IPS-20b (cell line): ENCODE results near the gene WRNIP1.
A peak's percentile ranks its signal among the peaks of the same experiment; 100 is the strongest.

Experiments
- H3K27ac ChIP-seq: one replicate; pipeline ENCODE4 v1.5.1; 2013; ENCODE audit warnings: low read length
- H3K27me3 ChIP-seq: 2 replicates; pipeline ENCODE4 v1.6.1; 2013; ENCODE audit warnings: mild to moderate bottlenecking, low read length, inconsistent platforms; ENCODE audit not compliant: insufficient read depth
- H3K36me3 ChIP-seq: 2 replicates; pipeline ENCODE4 v1.6.1; 2013; ENCODE audit warnings: low read depth, mild to moderate bottlenecking, inconsistent platforms, low read length, moderate library complexity; ENCODE audit not compliant: insufficient read depth
- H3K4me1 ChIP-seq: 2 replicates; pipeline ENCODE4 v1.6.1; 2013; ENCODE audit warnings: mild to moderate bottlenecking, control low read depth, inconsistent platforms, low read length, moderate library complexity; ENCODE audit not compliant: insufficient read depth
- H3K4me3 ChIP-seq: 2 replicates; pipeline ENCODE4 v1.5.1; 2013; ENCODE audit warnings: mild to moderate bottlenecking, low read length, inconsistent platforms
- H3K9ac ChIP-seq: 2 replicates; pipeline ENCODE4 v1.6.1; 2013; ENCODE audit warnings: low read depth, mild to moderate bottlenecking, inconsistent platforms, low read length, moderate library complexity
- H3K9me3 ChIP-seq: 2 replicates; pipeline ENCODE4 v1.6.1; 2013; ENCODE audit warnings: mild to moderate bottlenecking, low read depth, low read length, inconsistent platforms; ENCODE audit not compliant: insufficient read depth

WRNIP1 gene

DNA sequence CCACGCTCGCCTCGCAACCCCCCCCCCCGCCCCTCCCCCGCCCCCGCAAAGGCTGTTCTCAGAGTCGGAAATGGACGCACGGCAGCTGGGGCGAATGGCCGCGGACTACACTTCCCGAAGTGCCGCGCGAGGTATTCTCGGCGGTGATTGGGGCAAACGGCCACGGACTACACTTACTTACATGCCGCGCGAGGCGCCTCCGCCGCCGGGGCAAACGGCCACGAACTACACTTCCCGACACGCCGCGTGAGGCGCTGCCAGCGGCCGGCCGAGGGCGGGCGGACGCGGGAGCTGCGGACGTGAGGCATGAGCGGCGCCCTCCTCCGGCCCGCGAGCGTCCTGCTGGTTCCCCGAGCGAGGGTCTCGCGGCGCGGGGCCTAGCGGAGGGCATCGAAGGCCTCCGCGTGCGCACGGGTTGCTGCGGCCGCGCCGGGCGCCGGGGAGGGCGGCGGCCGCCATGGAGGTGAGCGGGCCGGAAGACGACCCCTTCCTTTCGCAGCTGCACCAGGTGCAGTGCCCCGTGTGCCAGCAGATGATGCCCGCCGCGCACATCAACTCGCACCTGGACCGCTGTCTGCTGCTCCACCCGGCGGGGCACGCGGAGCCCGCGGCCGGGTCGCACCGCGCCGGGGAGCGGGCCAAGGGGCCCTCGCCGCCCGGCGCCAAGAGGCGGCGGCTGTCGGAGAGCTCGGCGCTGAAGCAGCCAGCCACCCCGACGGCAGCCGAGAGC, at the start of gene WRNIP1:
WRNIP1 (plus strand) TSS at position 228 of the 730 bp plus-strand sequence; CDS start at position 458, 230 bp downstream.
- H3K9me3 ChIP-seq, result no peaks in the 10 kb centered on the region
- H3K27ac ChIP-seq, result no peak within 1 kb of the TSS
- no peaks in the 10 kb centered on the region for H3K27me3 ChIP-seq
- peak within 1 kb of the TSS; percentile 93 for H3K4me3 ChIP-seq
- peaks cover 3% of the 10 kb centered on the region; the same call in 1 of the 2 replicates for H3K36me3 ChIP-seq
- peak within 1 kb of the TSS; percentile 83; the same call in 1 of the 2 replicates for H3K9ac ChIP-seq
- H3K4me1 ChIP-seq, result peaks cover 21% of the 10 kb centered on the region; the same call in 1 of the 2 replicates

DNA sequence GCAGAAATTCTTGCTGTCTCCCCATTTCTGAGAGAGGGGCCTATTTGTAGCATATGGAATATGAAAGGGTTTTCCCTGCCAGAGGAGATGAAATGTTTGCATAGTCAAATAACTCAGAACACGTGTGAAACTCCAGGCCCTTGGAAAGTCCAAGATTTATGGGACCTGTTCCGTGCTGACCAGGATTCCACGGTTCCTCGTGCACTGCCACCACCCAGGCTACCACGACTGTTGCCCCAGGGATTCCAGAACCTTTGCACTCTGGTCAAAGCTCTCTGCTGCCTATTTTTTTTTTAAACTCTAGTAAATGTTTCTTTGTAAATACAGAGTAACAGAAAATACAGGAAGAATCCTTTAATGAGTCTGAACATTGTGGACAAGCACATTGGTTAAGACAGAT, 49.5 kb upstream of the WRNIP1 start:
- H3K9ac ChIP-seq, result no peak overlapping the region
- H3K9me3 ChIP-seq, result no peaks in the 10 kb centered on the region; the same call in 1 of the 2 replicates
- H3K4me1 ChIP-seq, result no peaks in the 10 kb centered on the region
- H3K4me3 ChIP-seq, result no peak overlapping the region
- H3K36me3 ChIP-seq, result no peaks in the 10 kb centered on the region
- H3K27me3 ChIP-seq, result no peaks in the 10 kb centered on the region
- no peak overlapping the region for H3K27ac ChIP-seq

DNA sequence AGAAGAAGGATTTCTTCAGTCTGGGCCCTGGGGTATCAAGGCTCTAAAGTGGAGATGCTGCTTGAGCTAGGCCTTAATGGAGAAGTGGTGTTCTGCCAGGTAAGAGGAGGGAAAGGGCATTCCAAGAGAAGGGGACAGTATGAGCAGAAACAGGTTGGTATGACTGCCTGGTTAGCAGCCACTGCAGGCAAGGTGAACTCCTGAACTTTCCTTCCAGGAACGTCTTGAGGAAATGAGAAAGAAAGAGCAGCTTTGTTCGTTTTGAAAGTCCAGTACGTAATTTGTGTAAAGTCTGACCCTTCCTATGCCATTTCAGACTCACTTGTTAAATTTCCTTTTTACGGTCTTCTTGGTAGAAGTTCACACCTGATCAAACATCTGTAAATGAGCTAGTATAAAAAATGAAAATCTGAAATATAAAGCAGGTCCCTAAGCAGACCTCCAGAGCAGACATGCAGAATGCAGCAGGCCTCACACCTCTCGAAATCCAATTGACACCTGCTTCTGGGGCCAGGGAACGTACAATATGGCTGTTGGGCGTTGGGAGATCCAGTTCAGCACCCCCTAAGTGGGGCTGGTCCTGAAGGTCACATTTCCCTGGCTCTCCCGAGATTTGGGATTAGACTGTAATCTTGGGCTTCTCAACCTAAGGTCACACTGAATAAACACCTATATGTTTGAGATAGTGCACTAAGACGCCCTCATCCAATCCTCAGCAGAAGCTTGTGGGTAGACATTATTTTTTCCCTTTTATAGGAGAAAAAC, 48.1 kb upstream of the WRNIP1 start:
- Histone ChIP-seq H3K4me3 (no peak overlapping the region), H3K9ac (no peak overlapping the region), H3K27me3 (no peaks in the 10 kb centered on the region), H3K9me3 (no peaks in the 10 kb centered on the region; the same call in 1 of the 2 replicates), H3K4me1 (no peaks in the 10 kb centered on the region), H3K27ac (no peak overlapping the region), H3K36me3 (no peaks in the 10 kb centered on the region)

DNA sequence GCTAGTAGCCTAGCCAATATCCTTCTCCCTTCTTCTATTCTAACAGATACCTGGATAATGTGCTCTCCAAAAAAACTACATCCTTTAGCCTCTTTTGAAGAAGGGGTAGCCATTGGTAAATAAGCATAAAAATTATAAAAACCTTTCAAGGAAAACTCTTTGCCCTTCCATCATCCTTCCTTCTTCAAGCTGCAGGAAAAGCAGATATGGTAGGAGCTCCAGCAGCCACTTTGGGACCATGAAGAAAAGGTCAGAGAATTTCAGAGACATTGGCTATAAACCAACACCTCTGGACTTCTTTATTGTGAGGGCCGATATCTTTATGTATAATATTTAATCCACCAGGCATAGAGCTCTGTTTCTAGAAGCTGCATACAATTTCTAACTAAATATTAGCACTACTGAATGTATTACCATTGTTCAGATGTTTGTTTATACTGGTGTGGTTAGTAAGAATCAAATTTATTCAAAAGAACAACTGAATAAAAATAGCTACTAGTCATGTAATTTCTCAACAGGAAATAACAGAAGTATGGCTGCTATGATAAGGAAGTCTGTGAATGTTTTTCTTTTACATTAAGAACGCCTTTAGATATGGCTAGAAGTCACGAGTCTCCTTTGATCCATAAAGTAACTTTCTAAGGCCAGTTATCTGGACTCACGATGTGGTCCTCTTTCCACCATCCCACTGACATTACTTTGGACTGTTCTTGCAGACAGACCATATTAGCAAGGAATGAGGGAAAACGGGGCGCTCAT, 46.7 kb upstream of the WRNIP1 start:
- Histone ChIP-seq H3K27me3 (no peaks in the 10 kb centered on the region), H3K4me1 (no peaks in the 10 kb centered on the region), H3K27ac (no peak overlapping the region), H3K36me3 (no peaks in the 10 kb centered on the region), H3K9me3 (no peaks in the 10 kb centered on the region; the same call in 1 of the 2 replicates), H3K4me3 (no peak overlapping the region), H3K9ac (no peak overlapping the region)

DNA sequence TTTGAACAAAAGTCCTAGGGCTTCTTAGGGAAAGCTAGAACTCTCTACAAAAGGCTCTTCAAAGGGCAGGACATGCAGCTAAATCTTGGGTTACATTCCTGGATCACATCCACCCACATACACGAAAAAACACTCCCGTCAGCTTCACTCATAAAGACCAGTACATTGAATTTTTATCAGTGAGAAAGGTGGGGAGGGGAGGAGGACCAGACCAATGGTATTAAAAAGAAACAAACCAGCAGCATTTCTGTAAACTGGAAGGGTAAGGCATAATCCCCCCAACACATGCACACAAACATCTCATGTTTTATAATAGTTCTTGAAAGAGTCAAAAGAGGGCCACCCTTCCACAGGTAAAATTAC, 46.1 kb upstream of the WRNIP1 start:
- H3K9ac ChIP-seq, result no peak overlapping the region
- H3K9me3 ChIP-seq, result no peaks in the 10 kb centered on the region; the same call in 1 of the 2 replicates
- no peak overlapping the region for H3K4me3 ChIP-seq
- H3K36me3 ChIP-seq, result no peaks in the 10 kb centered on the region
- no peaks in the 10 kb centered on the region for H3K27me3 ChIP-seq
- H3K27ac ChIP-seq, result no peak overlapping the region
- H3K4me1 ChIP-seq, result no peaks in the 10 kb centered on the region

DNA sequence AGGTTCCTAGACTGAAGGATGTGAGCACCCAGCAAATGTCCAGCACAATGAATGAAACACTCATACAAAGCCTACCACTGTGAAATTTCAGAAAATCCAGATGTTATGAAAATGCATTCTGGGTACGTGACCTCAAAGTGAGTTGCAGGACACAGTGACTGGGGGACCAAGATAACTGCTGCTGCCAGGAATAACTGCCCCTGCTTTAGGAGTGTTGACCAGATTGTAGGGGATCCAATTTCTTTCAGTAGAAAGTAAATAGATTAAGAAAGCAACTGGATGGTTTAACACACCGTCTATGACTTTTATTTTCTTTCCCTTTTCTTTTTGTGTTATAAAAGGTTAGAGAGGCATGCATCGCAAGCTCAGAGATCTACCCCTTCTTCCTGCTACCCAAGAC, 44.0 kb upstream of the WRNIP1 start:
- no peak overlapping the region for H3K4me3 ChIP-seq
- H3K9ac ChIP-seq, result no peak overlapping the region
- no peak overlapping the region for H3K27ac ChIP-seq
- H3K9me3 ChIP-seq, result no peaks in the 10 kb centered on the region; the same call in 1 of the 2 replicates
- H3K27me3 ChIP-seq, result no peaks in the 10 kb centered on the region
- no peaks in the 10 kb centered on the region for H3K36me3 ChIP-seq
- H3K4me1 ChIP-seq, result peaks cover 8% of the 10 kb centered on the region; the same call in 1 of the 2 replicates

DNA sequence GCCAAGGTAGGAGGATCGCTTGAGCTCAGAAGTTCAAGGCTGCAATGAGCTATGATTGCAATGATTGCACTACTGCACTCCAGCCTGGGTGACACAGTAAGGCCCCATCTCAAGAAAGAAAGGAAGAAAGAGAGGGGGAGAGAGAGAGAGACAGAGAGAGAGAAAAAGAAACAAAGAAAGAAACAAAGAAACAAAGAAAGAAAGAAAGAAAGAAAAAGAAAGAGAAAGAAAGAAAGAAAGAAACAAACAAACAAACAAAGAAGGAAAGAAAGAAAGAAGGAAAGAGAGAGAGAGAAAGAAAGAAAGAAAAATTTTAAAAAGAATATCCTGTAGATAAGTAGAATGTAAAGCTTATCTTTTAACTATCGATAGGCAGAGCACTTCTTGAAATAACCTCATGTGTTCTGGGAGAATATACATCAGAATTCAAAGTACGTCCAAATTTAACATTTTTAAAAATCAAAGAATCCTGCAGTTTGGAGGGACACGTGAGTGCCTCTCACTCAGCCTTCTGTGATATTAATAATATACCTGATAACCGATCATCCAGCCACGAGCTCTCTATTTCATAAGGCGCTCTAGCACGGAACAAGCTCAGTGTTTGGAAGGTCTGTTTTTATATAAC, 39.7 kb upstream of the WRNIP1 start:
- no peaks in the 10 kb centered on the region for H3K36me3 ChIP-seq
- no peaks in the 10 kb centered on the region for H3K9me3 ChIP-seq
- peak overlapping the region; percentile 42; the same call in 1 of the 2 replicates for H3K9ac ChIP-seq
- H3K27me3 ChIP-seq, result no peaks in the 10 kb centered on the region
- no peak overlapping the region for H3K4me3 ChIP-seq
- peak overlapping the region; percentile 14 for H3K27ac ChIP-seq
- peaks cover 12% of the 10 kb centered on the region; the same call in 1 of the 2 replicates for H3K4me1 ChIP-seq

DNA sequence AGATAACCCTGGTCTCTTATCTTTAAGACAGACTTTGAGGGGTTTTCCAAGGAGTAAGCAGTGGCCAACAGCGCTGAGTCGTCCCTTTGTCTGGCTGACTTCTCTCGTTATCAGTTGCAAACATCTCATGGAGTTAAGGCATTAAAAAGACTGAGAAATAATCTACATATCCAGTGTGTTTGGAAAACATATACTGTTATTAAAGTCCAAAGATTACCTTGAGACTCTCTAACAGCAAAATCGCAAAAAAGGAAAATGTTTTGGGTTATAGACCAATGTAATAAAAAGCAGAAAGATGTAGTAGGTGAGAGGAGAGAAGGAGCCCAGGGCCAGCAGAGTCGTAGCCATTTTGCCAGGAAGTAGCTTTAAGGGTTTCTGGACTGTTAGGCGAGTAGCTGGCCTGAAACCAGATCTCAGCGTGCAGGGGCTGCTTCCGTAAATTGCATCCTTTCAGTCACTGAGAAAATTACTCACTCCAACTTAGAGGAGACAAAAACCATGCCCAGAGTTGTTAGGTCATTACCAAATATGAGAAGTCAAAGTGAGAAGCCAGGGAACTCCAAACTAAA, 39.1 kb upstream of the WRNIP1 start:
- Histone ChIP-seq H3K27me3 (no peaks in the 10 kb centered on the region), H3K36me3 (no peaks in the 10 kb centered on the region), H3K27ac (peak overlapping the region; percentile 14), H3K4me1 (peaks cover 17% of the 10 kb centered on the region; the same call in 1 of the 2 replicates), H3K9ac (peak overlapping the region; percentile 42; the same call in 1 of the 2 replicates), H3K4me3 (no peak overlapping the region), H3K9me3 (no peaks in the 10 kb centered on the region)

DNA sequence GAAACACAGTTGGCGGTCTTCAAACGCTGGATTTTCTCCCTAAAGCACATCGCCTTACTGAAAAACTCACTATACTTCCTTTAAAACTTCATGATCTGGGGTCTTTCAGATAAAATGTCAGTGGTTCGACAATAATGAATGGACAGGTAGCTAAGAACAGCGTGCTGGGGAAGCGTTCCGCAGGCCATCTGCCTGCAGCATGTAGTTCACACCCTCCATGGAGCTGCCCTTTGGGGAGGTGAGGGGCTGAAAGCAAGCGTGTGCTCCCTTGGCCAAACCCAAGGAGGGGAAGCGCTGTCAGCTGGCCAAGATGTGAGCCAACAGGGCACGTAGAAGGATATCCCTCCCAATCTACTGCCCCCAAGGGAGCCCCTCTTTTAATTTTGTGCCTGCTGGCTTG, 35.3 kb upstream of the WRNIP1 start:
- Histone ChIP-seq H3K27ac (no peak overlapping the region), H3K4me1 (peaks cover 33% of the 10 kb centered on the region), H3K36me3 (no peaks in the 10 kb centered on the region)

DNA sequence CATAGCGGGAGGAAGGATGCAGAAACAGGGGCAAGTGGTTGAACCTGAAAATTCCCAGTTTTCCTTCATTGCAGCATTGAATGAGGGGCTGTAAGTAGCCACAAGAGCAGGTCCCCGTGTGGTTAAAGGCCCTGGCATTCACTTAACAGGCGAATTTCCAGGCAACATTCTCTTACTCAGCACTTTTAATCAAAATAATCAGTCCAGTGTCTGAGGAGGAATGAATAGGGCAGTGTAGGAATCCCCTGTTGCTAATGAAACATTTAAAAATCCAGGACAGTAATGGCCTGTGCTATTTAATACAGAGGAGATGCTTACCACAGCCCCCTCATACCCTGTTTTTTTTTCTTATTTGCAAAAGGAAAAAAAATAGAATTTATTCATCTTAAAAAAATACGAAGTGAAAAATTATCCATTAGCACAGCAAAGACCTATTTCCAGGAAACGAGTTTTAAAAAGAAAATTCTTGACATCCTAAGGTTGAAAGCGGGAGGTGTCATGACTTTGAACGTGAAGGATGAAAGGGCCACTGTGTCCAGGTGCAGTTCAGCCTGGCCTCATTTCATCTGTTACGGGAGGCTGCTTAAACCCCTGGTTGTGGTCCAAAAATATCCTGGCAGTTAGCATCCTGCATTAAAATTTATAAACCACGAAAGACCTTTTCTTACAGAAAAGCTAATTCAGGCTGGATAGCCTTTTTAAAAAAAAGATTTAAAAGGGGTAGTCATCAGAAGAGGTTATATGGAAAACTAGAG, 34.7 kb upstream of the WRNIP1 start:
- H3K4me1 ChIP-seq, result peaks cover 38% of the 10 kb centered on the region
- no peak overlapping the region for H3K9ac ChIP-seq
- no peaks in the 10 kb centered on the region for H3K27me3 ChIP-seq
- H3K36me3 ChIP-seq, result no peaks in the 10 kb centered on the region
- H3K9me3 ChIP-seq, result no peaks in the 10 kb centered on the region
- no peak overlapping the region for H3K27ac ChIP-seq
- H3K4me3 ChIP-seq, result no peak overlapping the region

More for the DNA sequence above, 35.3 kb upstream of the WRNIP1 start:
- no peak overlapping the region for H3K4me3 ChIP-seq
- H3K9ac ChIP-seq, result no peak overlapping the region
- no peaks in the 10 kb centered on the region for H3K27me3 ChIP-seq
- H3K9me3 ChIP-seq, result no peaks in the 10 kb centered on the region
